HEK293 (cell line): ENCODE data around the gene DTX3L.
A peak's percentile ranks its signal among the peaks of the same experiment; 100 is the strongest.
"Not testable (repeated sequence)": the region's sequence is repeated elsewhere in the genome, so short reads cannot be mapped to it uniquely, and the experiment has no call there.

ENCODE experiments used
- CTCF ChIA-PET: fragments of 350-600 bp; formaldehyde crosslinking; extraction: SDS; loops from one replicate; lab custom pipeline; 2021; ENCODE audit warnings: antibody characterized with exemption; lab: Yijun Ruan, JAX
- POLR2A ChIA-PET: fragments of 300-600 bp; formaldehyde crosslinking; extraction: SDS; loops from one replicate; lab custom pipeline; 2020; ENCODE audit warnings: antibody characterized with exemption, inconsistent platforms; lab: Yijun Ruan, JAX
- H3K27ac ChIP-seq: fragments of 200-500 bp; sonication (Bioruptor generic); 2 replicates; pipeline ENCODE4 v1.5.1; 2014; ENCODE audit warnings: low read depth, low read length, control low read depth, inconsistent platforms; ENCODE audit errors: extremely low read depth
- H3K36me3 ChIP-seq, 2 experiments: fragments of 200-500 bp in 1 of 2; sonication (Bioruptor generic) in 1 of 2; 1 replicate in 1 of 2; 2 replicates in 1 of 2; pipeline ENCODE4 v1.5.1; 2014 to 2017; ENCODE audit warnings: inconsistent platforms in 2 of 2, low read length in 2 of 2; ENCODE audit not compliant: control insufficient read depth in 2 of 2, insufficient read depth in 1 of 2
- H3K4me1 ChIP-seq: fragments of 200-500 bp; sonication (Bioruptor generic); 2 replicates; pipeline ENCODE4 v1.5.1; 2014; ENCODE audit warnings: mild to moderate bottlenecking, low read length, inconsistent platforms; ENCODE audit not compliant: control insufficient read depth, insufficient read depth
- H3K4me3 ChIP-seq: 2 replicates; pipeline ENCODE4 v1.5.1; 2011; ENCODE audit warnings: low read depth, mild to moderate bottlenecking, control low read depth, low read length, moderate library complexity
- H3K9me3 ChIP-seq: fragments of 200-500 bp; sonication (Bioruptor generic); 2 replicates; pipeline ENCODE4 v1.5.1; 2014; ENCODE audit warnings: low read depth, low read length, inconsistent platforms; ENCODE audit not compliant: control insufficient read depth, insufficient read depth
- KLF16 ChIP-seq: fragments of 450-650 bp; formaldehyde crosslinking; IDR thresholded peaks from 2 replicates; pipeline ENCODE4 v1.5.1; 2017; ENCODE audit warnings: missing biosample characterization, missing genetic modification characterization
- SCRT2 ChIP-seq: fragments of 450-650 bp; formaldehyde crosslinking; IDR thresholded peaks from 2 replicates; pipeline ENCODE4 v1.5.1; 2016; ENCODE audit warnings: missing biosample characterization, missing genetic modification characterization
- TSHZ1 ChIP-seq: fragments of 450-650 bp; formaldehyde crosslinking; IDR thresholded peaks from 2 replicates; pipeline ENCODE4 v1.5.1; 2016; ENCODE audit warnings: missing biosample characterization, missing genetic modification characterization, borderline replicate concordance
- WT1 ChIP-seq: fragments of 450-650 bp; formaldehyde crosslinking; IDR thresholded peaks from 2 replicates; pipeline ENCODE4 v1.5.1; 2016; ENCODE audit warnings: missing biosample characterization, missing genetic modification characterization
- ZBTB11 ChIP-seq: fragments of 450-650 bp; formaldehyde crosslinking; conservative IDR thresholded peaks from 2 replicates; pipeline ENCODE4 v1.5.1; 2016; ENCODE audit warnings: low read depth, missing biosample characterization, missing genetic modification characterization
- ZNF112 ChIP-seq: fragments of 450-650 bp; formaldehyde crosslinking; IDR thresholded peaks from 2 replicates; pipeline ENCODE4 v1.5.0; 2017; ENCODE audit warnings: missing biosample characterization, missing genetic modification characterization
- ZNF140 ChIP-seq: fragments of 450-650 bp; formaldehyde crosslinking; IDR thresholded peaks from 2 replicates; pipeline ENCODE4 v1.5.1; 2016; ENCODE audit warnings: missing biosample characterization, missing genetic modification characterization
- ZNF266 ChIP-seq: fragments of 450-650 bp; formaldehyde crosslinking; IDR thresholded peaks from 2 replicates; pipeline ENCODE4 v1.5.1; 2016; ENCODE audit warnings: missing biosample characterization, missing genetic modification characterization, low read depth
- ZNF394 ChIP-seq: fragments of 450-650 bp; formaldehyde crosslinking; IDR thresholded peaks from 2 replicates; pipeline ENCODE4 v1.5.1; 2016; ENCODE audit warnings: missing biosample characterization, missing genetic modification characterization, mild to moderate bottlenecking, moderate library complexity, borderline replicate concordance
- ZNF426 ChIP-seq: fragments of 450-650 bp; formaldehyde crosslinking; IDR thresholded peaks from 2 replicates; pipeline ENCODE4 v1.5.1; 2017; ENCODE audit warnings: missing biosample characterization, missing genetic modification characterization, mild to moderate bottlenecking, inconsistent platforms, moderate library complexity
- ZNF449 ChIP-seq: fragments of 450-650 bp; formaldehyde crosslinking; IDR thresholded peaks from 2 replicates; pipeline ENCODE4 v1.5.1; 2017; ENCODE audit warnings: missing biosample characterization, mild to moderate bottlenecking, missing genetic modification characterization, moderate library complexity
- ZNF48 ChIP-seq: fragments of 450-650 bp; formaldehyde crosslinking; IDR thresholded peaks from 2 replicates; pipeline ENCODE4 v1.5.1; 2016; ENCODE audit warnings: missing biosample characterization, missing genetic modification characterization
- ZNF510 ChIP-seq: fragments of 450-650 bp; formaldehyde crosslinking; IDR thresholded peaks from 2 replicates; pipeline ENCODE4 v1.5.1; 2018; ENCODE audit warnings: mild to moderate bottlenecking, missing genetic modification characterization, missing biosample characterization; ENCODE audit not compliant: insufficient replicate concordance
- ZNF518A ChIP-seq: fragments of 450-650 bp; formaldehyde crosslinking; conservative IDR thresholded peaks from 2 replicates; pipeline ENCODE4 v1.5.1; 2016; ENCODE audit warnings: low read depth, missing biosample characterization, missing genetic modification characterization
- ZNF549 ChIP-seq: fragments of 450-650 bp; IDR thresholded peaks from 2 replicates; pipeline ENCODE4 v1.5.1; 2018; ENCODE audit warnings: missing biosample characterization, missing genetic modification characterization, mild to moderate bottlenecking, inconsistent platforms, moderate library complexity
- ZNF555 ChIP-seq: fragments of 450-650 bp; formaldehyde crosslinking; conservative IDR thresholded peaks from 2 replicates; pipeline ENCODE4 v1.5.1; 2017; ENCODE audit warnings: missing biosample characterization, mild to moderate bottlenecking, missing genetic modification characterization, inconsistent platforms
- ZNF623 ChIP-seq: fragments of 450-650 bp; formaldehyde crosslinking; IDR thresholded peaks from 2 replicates; pipeline ENCODE4 v1.5.1; 2016; ENCODE audit warnings: missing biosample characterization, missing genetic modification characterization
- ZSCAN5A ChIP-seq: fragments of 450-650 bp; formaldehyde crosslinking; IDR thresholded peaks from 2 replicates; pipeline ENCODE4 v1.5.1; 2016; ENCODE audit warnings: missing biosample characterization, missing genetic modification characterization

DTX3L gene

GRCh38 chr3:122563717-122564025 lies 467 bp upstream of the DTX3L start (continued):
- no peak for TF ChIP-seq TSHZ1 (tag by site-specific recombination)

- CTCF ChIA-PET = interaction anchor here (0.6 kb wide), 2 partner anchors 14 to 58 kb away, joined by 4 to 5 read pairs; no protein-coding TSS in a partner anchor
- not testable (repeated sequence) for H3K4me3 ChIP-seq, H3K9me3 ChIP-seq, H3K4me1 ChIP-seq, H3K27ac ChIP-seq
- TF ChIP-seq ZNF426 (tag by site-specific recombination) = peak; percentile 41
- TF ChIP-seq ZNF555 = peak; percentile 26; the same call in 1 of the 2 replicates
- TF ChIP-seq ZNF510 (tag by site-specific recombination) = peak; percentile 37
- TF ChIP-seq ZNF518A = peak; percentile 57
- TF ChIP-seq ZBTB11 (tag by site-specific recombination) = peak; percentile 46; the same call in 1 of the 2 replicates
- peak; percentile 33; the same call in 1 of the 2 replicates for TF ChIP-seq ZNF623 (tag by site-specific recombination)
- TF ChIP-seq ZNF140 (tag by site-specific recombination) = peak; percentile 11; the same call in 1 of the 2 replicates
- peak; percentile 71 for TF ChIP-seq ZNF394
- 0 out of 2 replicates have a peak, but pooled peaks have one; percentile 19 for TF ChIP-seq ZNF266 (tag by site-specific recombination)
- TF ChIP-seq, all 188 proteins: peak for 9; not testable (repeated sequence) for 179
- H3K36me3 ChIP-seq, POLR2A ChIA-PET: not testable (repeated sequence)
Observed at GRCh38 chr3:122568131-122568530, 4.0 kb downstream of the DTX3L start.

GRCh38 chr3:122568755-122569154 lies 4.6 kb downstream of the DTX3L start:
- CTCF ChIA-PET = interaction anchor here (0.6 kb wide), 1 partner anchor 13 kb away, joined by 5 read pairs; no protein-coding TSS in a partner anchor
- H3K4me1 ChIP-seq = no peaks in the 10 kb centered on the region
- POLR2A ChIA-PET = no interaction called here
- H3K9me3 ChIP-seq = no peaks in the 10 kb centered on the region
- no peak overlapping the region for H3K27ac ChIP-seq
- peaks cover 0 to 8% of the 10 kb centered on the region in 2 experiments; a peak in 1 of 3 replicates for H3K36me3 ChIP-seq
- H3K4me3 ChIP-seq = no peak overlapping the region
- TF ChIP-seq SCRT2 (no peak), WT1 (tag by site-specific recombination) (no peak), ZSCAN5A (no peak), ZNF112 (no peak), ZNF48 (tag by site-specific recombination) (no peak), ZNF426 (tag by site-specific recombination) (no peak), ZNF449 (tag by site-specific recombination) (no peak), KLF16 (tag by site-specific recombination) (no peak), ZNF549 (no peak)
